NCI-H2196 (cell line): ENCODE measurements around the gene SYTL2.
"Not testable (repeated sequence)": the region's sequence is repeated elsewhere in the genome, so short reads cannot be mapped to it uniquely, and the experiment has no call there.

Source experiments
- DNase-seq: peaks from one replicate; lab custom pipeline; 2025; ENCODE audit not compliant: unreplicated experiment; lab: John Stamatoyannopoulos, UW

SYTL2 gene

GRCh38 chr11:85810871-85811611, at the start of gene SYTL2:
SYTL2 (minus strand) TSS chr11:85811141; CDS start chr11:85757725, 53,416 bp downstream.
- peak; percentile 81 for DNase-seq

- not testable (repeated sequence) for DNase-seq
Observed at GRCh38 chr11:85859541-85859940, 48.6 kb upstream of the SYTL2 start.

- DNase-seq, result no peak
Observed at GRCh38 chr11:85857098-85857497, 46.2 kb upstream of the SYTL2 start.

DNA sequence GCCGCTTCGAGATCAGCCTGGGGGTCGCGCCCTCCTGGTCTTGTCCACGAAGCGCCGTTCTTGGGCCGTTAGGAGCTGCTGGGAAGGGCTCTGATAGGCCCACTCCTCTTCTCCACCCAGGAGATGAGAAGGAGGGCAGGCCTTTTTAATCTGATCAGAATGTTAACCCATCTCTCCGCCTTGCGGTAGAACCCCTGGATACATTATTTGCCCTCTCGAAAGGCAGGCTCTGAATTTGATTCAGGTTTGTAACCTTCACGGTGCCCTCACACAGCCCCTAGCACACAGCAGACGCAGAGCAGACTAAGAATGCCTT, 44.4 kb upstream of the SYTL2 start, which contains the start of gene CCDC83:
Gene CCDC83, plus strand, starts transcription at position 43 of the 316 bp plus-strand sequence. CDS start 9,741 bp downstream, outside the sequence.
- no peak for DNase-seq

DNA sequence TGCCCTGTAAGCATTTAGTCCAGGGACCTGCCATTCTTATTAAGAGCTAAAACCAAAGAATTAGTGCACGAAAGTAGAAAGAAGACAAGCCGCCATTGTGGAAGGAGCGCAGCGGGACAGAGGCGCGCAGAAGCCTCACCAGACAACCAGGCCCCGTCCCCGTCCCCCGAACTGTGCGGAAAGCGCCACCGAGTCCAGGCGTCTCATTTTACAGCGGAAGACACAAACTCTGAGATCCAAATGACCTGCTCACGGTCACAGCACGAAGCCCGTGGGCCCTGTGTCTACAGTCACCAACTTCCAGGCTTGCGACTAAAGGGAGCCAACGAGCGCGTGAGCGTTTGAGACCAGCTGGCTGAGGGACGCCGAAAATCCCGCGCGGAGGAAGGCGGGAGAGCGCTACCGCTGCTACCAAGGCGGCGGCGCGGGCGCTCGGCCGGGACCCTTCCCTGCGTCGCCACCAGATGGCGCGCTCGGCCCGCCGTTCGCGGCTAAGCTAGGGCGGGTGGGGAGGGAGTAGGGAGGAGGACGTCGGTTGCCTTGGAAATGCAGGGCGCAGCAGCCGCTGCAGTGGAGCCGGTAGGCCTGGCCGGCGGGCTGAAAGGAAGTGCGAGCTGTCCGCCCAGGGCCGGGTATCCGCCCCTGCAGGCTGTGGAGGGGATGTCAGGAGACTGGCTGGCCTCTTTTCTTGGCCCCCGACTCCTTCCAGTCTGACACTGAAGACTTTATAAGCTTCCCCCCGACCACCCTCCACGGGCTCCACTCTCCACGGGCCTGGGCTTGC, 43.8 kb upstream of the SYTL2 start:
- peak; percentile 94 for DNase-seq

GRCh38 chr11:85854212-85854556, 43.2 kb upstream of the SYTL2 start:
- DNase-seq, result no peak

GRCh38 chr11:85853541-85853940, 42.6 kb upstream of the SYTL2 start:
- DNase-seq, result not testable (repeated sequence)

DNA sequence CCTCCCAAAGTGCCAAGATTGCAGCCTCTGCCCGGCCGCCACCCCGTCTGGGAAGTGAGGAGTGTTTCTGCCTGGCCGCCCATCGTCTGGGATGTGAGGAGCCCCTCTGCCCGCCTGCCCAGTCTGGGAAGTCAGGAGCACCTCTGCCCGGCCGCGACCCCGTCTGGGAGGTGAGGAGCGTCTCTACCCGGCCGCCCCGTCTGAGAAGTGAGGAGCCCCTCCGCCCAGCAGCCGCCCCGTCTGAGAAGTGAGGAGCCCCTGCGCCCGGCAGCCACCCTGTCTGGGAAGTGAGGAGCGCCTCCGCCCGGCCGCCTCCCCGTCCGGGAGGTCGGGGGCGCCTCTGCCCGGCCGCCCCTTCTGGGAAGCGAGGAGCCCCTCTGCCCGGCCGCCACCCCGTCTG, 41.8 kb upstream of the SYTL2 start:
- not testable (repeated sequence) for DNase-seq

- DNase-seq, result no peak
Observed at GRCh38 chr11:85848556-85848955, 37.6 kb upstream of the SYTL2 start.

- no peak for DNase-seq
Observed at GRCh38 chr11:85848006-85848405, 37.1 kb upstream of the SYTL2 start.

DNA sequence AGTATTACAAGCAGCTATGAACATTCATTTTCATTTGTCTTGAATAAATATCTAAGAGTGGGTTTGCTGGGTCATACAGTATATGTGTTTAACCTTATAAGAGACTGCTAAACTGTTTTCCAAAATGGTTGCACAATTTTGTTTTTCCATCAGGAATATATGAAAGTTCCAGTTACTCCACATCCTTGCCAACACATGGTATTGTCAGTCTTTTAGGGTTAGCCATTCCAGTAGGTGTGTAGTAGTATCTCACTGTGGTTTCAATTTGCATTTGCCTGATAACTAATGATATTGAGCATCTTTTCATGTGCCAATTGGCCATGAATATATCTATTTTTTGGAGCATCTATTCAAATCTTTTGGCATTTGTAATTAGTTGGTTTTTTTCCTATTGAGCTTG, 36.5 kb upstream of the SYTL2 start:
- DNase-seq, result no peak

DNA sequence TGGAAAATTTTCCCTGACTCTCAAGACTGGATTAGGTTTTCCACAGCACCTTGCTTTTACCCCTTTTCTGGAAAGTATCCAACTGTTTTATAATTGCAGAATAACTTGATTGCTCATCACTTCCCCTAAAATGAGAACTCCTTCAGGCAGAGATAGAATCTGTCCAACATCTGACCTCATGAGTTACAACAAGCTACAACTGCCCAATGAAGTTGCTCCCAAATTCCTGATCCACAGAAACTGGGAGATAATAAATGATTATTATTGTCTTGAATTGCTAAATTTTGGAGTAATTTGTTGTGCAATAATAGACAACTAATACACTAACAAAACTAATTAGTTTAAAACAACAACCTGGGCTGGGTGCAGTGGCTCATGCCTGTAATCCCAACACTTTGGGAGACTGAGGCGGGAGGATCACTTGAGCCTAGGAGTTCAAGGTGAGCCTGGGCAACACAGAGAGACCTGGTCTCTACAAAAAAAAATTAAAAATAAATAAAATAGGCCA, 34.2 kb upstream of the SYTL2 start:
- DNase-seq, result peak; percentile 25

DNA sequence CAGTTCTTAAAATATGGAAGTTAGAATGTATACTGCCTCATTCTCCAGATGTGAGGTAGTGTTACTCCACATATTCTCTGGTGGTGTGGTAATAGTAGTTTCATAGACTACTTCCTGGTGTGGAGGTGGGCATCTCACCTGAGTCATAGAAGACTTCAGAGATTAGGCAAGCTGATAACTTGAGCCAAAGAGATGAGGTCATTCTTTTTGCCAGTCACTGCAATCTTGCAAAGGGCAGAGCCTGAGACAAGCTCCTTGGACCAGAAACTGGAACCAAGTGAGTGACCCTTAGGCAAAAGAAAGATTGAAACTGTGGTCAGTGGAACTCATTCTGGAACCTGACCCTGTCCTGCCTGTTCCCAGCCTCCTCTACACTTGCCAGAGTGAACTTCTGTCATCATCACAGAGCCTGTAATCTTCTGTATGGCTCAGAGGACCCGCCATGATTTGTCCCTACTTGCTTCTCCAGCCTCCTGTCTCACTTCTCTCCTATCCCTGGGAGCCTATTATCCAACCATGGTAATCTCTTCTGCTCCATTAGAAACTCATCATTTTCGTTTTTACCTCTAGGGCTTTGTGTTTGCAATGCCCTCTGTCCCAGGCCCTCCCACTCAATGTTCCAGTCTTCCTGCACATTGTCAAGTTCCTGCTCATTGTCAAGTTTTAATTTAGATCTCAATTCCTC, 33.6 kb upstream of the SYTL2 start:
- peak; percentile 46 for DNase-seq

- DNase-seq, result no peak
Observed at GRCh38 chr11:85843929-85844328, 33.0 kb upstream of the SYTL2 start.

GRCh38 chr11:85840932-85841331, 30.0 kb upstream of the SYTL2 start:
- not testable (repeated sequence) for DNase-seq

GRCh38 chr11:85835729-85836128, 24.8 kb upstream of the SYTL2 start:
- DNase-seq, result no peak

- DNase-seq, result no peak
Observed at GRCh38 chr11:85835263-85835662, 24.3 kb upstream of the SYTL2 start.

- peak; percentile 52 for DNase-seq
Observed at GRCh38 chr11:85831050-85831449, 20.1 kb upstream of the SYTL2 start.

- no peak for DNase-seq
Observed at GRCh38 chr11:85829172-85829571, 18.2 kb upstream of the SYTL2 start.

DNA sequence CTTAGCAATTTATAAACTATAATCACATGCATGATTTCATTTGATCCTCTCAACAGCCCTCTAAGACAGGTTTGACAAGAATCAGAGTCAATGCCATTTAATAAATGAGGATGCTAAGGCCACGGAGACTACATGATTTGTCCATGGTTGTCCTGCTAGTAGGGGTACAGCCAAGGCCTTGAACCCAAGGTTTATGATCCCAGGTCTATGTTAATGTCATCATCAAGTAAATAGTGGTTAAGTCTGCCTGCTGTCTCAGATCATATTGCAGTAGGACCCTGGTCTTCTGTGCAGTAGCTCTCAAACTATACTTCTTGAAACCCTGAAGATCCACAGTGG, 17.7 kb upstream of the SYTL2 start:
- peak; percentile 67 for DNase-seq

DNA sequence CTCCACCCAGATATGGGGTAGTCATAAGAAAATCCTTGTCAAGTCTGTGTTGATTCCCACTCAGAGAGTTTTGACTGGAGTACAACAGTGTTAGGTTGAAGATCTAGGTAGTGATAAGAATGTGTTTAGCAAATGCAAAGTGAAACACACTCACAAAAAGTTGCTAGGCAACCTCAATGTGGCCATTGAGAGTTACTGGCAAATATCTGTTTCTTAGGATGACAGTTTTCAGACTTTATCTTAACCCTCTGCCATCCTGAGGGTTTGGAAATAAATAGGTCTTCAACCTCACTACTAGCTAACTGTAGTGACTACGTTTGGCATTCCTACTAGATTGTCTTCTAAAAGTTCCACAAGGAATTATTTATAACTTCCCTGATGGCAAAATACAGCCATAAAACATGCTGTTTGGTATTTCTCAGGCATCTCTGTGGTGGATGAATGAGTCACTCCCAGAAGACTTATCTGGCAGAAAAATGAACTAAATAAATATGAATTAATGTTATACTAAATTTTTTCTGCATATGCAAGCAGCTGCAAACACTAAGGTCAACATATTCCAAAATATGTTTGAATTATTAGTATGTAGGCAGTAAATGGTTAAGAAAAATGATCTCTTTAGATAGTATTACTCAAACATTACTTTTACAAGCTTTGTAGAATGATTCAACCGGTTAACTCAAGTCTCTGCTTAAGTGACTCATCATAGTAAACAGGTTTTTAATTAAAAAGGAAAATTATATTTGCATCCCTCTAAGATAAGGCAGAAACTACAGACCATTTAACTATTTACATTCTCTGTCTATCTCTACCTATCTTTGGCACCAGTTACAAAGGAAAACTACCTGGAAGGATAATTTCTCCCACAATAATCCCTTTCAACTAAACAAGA, 17.1 kb upstream of the SYTL2 start:
- peak; percentile 68 for DNase-seq
